HEK293T (cell line): Measurements from ENCODE around the gene STAM2.

ENCODE experiments used
- BHLHE40 ChIP-seq: fragments of 450-650 bp; IDR thresholded peaks from 2 replicates; pipeline ENCODE4 v1.6.1; 2016; ENCODE audit warnings: mild to moderate bottlenecking, moderate library complexity, borderline replicate concordance
- CTBP1 ChIP-seq: fragments of 450-650 bp; IDR thresholded peaks from 2 replicates; pipeline ENCODE4 v1.6.1; 2016; ENCODE audit warnings: borderline replicate concordance
- FOXM1 ChIP-seq: fragments of 450-650 bp; IDR thresholded peaks from 2 replicates; pipeline ENCODE4 v1.6.1; 2017; ENCODE audit warnings: mild to moderate bottlenecking, borderline replicate concordance
- LEF1 ChIP-seq: fragments of 450-650 bp; IDR thresholded peaks from 2 replicates; pipeline ENCODE4 v1.6.1; 2017; ENCODE audit warnings: mild to moderate bottlenecking, borderline replicate concordance
- PKNOX1 ChIP-seq: fragments of 450-650 bp; IDR thresholded peaks from 2 replicates; pipeline ENCODE4 v1.6.1; 2016
- SP1 ChIP-seq: fragments of 450-650 bp; IDR thresholded peaks from 2 replicates; pipeline ENCODE4 v1.6.1; 2017
- SUZ12 ChIP-seq: fragments of 450-650 bp; IDR thresholded peaks from 2 replicates; pipeline ENCODE4 v1.6.1; 2016; ENCODE audit warnings: mild to moderate bottlenecking

- TF ChIP-seq SP1: no peak
- no peak for TF ChIP-seq CTBP1
- TF ChIP-seq SUZ12: no peak
- no peak for TF ChIP-seq BHLHE40
- no peak for TF ChIP-seq PKNOX1
- TF ChIP-seq LEF1: no peak
- no peak for TF ChIP-seq FOXM1
Observed at GRCh38 chr2:152084076-152084475, 91.5 kb downstream of the STAM2 start.
